Measurements from ENCODE around the gene TMEM181.

The TMEM181 gene

GRCh38 chr6:158561938-158562337 is 2.0 kb downstream of the TMEM181 start:
- DNase-seq (ENCODE audit: low read depth in 3 of 3, low spot score in 1 of 3) = no peak

GRCh38 chr6:158564243-158565121 is 4.6 kb downstream of the TMEM181 start:
- no peak for DNase-seq (ENCODE audit: low read depth in 3 of 3, low spot score in 1 of 3)

- DNase-seq (ENCODE audit: low read depth in 3 of 3, low spot score in 1 of 3) = no peak
These were observed 5.2 kb downstream of the TMEM181 start for GRCh38 chr6:158565122-158565429.

- DNase-seq (ENCODE audit: low read depth in 3 of 3, low spot score in 1 of 3) = no peak
These were observed 5.7 kb downstream of the TMEM181 start for GRCh38 chr6:158565482-158566040.

- DNase-seq (ENCODE audit: low read depth in 3 of 3, low spot score in 1 of 3) = no peak
These were observed 6.4 kb downstream of the TMEM181 start for GRCh38 chr6:158566207-158566818.

- DNase-seq (ENCODE audit: low read depth in 3 of 3, low spot score in 1 of 3) = no peak
These were observed 7.3 kb downstream of the TMEM181 start for GRCh38 chr6:158567152-158567551.

GRCh38 chr6:158567871-158568401 is 8.0 kb downstream of the TMEM181 start:
- no peak for DNase-seq (ENCODE audit: low read depth in 3 of 3, low spot score in 1 of 3)

GRCh38 chr6:158568549-158568948 is 8.7 kb downstream of the TMEM181 start:
- DNase-seq (ENCODE audit: low read depth in 3 of 3, low spot score in 1 of 3) = no peak

- no peak for DNase-seq (ENCODE audit: low read depth in 3 of 3, low spot score in 1 of 3)
These were observed 9.1 kb downstream of the TMEM181 start for GRCh38 chr6:158569036-158569435.

GRCh38 chr6:158570681-158570962 is 10.7 kb downstream of the TMEM181 start:
- no peak for DNase-seq (ENCODE audit: low read depth in 3 of 3, low spot score in 1 of 3)

- no peak for DNase-seq (ENCODE audit: low read depth in 3 of 3, low spot score in 1 of 3)
These were observed 12.1 kb downstream of the TMEM181 start for GRCh38 chr6:158571826-158572652.

GRCh38 chr6:158572653-158573541 is 13.0 kb downstream of the TMEM181 start:
- no peak for DNase-seq (ENCODE audit: low read depth in 3 of 3, low spot score in 1 of 3)

GRCh38 chr6:158573542-158573931 is 13.6 kb downstream of the TMEM181 start:
- DNase-seq (ENCODE audit: low read depth in 3 of 3, low spot score in 1 of 3) = no peak

GRCh38 chr6:158574800-158575199 is 14.9 kb downstream of the TMEM181 start:
- DNase-seq (ENCODE audit: low read depth in 3 of 3, low spot score in 1 of 3) = no peak

GRCh38 chr6:158575550-158575949 is 15.7 kb downstream of the TMEM181 start:
- DNase-seq (ENCODE audit: low read depth in 3 of 3, low spot score in 1 of 3) = no peak

- no peak for DNase-seq (ENCODE audit: low read depth in 3 of 3, low spot score in 1 of 3)
These were observed 24.4 kb downstream of the TMEM181 start for GRCh38 chr6:158584236-158584651.

GRCh38 chr6:158586652-158587051 is 26.8 kb downstream of the TMEM181 start:
- DNase-seq (ENCODE audit: low read depth in 3 of 3, low spot score in 1 of 3) = no peak

- no peak for DNase-seq (ENCODE audit: low read depth in 3 of 3, low spot score in 1 of 3)
These were observed 29.5 kb downstream of the TMEM181 start for GRCh38 chr6:158589366-158589765.

GRCh38 chr6:158591134-158591809 is 31.4 kb downstream of the TMEM181 start:
- no peak for DNase-seq (ENCODE audit: low read depth in 3 of 3, low spot score in 1 of 3)

- DNase-seq (ENCODE audit: low read depth in 3 of 3, low spot score in 1 of 3) = no peak
These were observed 31.9 kb downstream of the TMEM181 start for GRCh38 chr6:158591810-158592209.

All from stimulated activated CD4-positive, alpha-beta T cell treated with anti-CD3 and anti-CD28 coated beads, TNF-alpha, amount 100 ng/mL, for 1 hour (primary cell).